Glomerular visceral epithelial cell (primary cell): ENCODE results near the gene UQCRFS1.
"Not testable (repeated sequence)": the region's sequence is repeated elsewhere in the genome, so short reads cannot be mapped to it uniquely, and the experiment has no call there.

Experiments used
- DNase-seq: peaks from one replicate; pipeline ENCODE4 v3.0.0-alpha.2; 2016; ENCODE audit errors: extremely low spot score

The UQCRFS1 gene

DNA sequence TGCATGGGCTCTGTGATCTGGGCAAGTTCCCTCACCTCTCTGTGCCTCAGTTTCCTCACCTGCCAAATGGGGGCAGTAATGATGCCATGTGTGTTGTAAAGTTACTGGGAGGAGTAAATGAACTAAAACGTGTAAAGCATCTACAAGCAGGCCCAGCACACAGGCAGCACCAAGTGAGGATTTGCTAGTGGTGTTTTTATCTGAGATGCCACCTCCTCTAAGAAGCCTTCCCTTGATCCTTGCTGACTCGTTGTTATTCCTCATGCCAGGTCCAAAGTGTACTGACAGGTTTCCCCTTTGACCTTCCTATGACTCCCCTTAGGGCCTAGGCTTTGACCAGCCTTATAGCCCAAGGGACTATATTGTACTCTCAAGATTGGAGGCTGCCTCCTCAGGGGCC is 1.5 kb upstream of the UQCRFS1 start:
- DNase-seq = no peak

DNA sequence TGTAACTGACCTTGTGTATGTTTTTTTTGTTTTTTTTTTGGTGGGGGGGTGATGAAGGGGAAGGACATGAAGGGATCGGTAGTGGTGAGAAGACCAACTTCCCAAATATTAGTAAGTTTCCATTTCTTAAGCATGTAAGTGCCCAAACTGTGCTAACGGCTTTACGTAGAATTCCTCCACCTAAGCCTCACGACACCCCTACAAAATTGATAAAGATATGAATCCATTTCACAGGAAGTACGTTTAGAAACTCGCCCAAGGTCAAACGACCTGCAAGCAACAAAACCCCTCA is 649 bp downstream of the UQCRFS1 start:
- no peak for DNase-seq

DNA sequence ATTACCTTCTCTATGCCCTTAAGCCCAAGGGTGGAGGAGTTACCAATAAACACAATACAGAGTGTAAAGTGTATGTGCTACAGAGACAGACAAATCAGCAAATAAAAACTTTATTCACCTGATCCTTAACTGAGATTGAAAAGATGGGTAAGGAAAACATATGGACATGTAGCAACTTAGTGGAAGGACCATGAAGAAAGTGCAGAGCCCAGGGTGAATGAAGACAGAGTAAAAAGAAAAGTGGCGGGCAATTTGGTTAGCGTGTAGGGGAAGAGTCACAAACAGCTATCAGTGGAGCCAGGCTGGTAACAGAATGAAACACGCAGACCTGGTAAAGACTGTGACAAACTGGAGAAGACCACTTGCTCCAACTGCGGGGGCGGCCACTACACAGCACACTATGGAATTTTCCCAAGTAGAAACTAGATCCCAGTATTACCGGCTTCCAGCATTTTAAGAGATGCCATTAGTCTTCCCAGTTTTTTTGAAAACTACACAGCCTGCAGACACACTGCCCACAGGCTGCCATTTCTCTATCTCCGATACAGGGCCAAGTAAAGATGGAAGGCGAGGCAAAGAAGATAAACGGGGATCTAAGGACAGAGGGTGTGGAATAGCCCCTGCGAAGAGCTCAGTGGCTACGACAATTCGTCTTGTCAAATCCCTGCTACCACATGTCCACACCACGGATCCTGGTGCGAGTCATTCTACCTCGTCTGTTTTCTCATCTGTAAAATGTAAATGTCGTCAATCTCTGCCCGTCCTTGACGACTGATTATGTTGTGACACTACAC is 1.2 kb downstream of the UQCRFS1 start:
- DNase-seq = peak; percentile 13

DNA sequence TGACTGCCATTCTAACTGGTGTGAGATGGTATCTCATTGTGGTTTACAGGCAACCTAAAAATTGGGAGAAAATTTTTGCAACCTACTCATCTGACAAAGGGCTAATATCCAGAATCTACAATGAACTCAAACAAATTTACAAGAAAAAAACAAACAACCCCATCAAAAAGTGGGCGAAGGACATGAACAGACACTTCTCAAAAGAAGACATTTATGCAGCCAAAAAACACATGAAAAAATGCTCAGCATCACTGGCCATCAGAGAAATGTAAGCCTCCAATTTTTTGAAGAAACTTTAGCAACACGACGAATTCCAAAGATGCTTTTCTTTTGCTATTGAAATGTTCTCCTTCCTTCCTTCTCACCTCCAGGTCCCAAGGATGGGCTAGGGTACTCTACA is 1.9 kb downstream of the UQCRFS1 start:
- not testable (repeated sequence) for DNase-seq

DNA sequence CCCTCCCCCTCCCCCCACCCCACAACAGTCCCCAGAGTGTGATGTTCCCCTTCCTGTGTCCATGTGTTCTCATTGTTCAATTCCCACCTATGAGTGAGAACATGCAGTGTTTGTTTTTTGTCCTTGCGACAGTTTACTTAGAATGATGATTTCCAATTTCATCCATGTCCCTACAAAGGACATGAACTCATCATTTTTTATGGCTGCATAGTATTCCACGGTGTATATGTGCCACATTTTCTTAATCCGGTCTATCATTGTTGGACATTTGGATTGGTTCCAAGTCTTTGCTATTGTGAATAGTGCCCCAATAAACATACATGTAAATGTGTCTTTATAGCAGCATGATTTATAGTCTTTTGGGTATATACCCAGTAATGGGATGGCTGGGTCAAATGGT is 2.4 kb downstream of the UQCRFS1 start:
- DNase-seq = not testable (repeated sequence)

DNA sequence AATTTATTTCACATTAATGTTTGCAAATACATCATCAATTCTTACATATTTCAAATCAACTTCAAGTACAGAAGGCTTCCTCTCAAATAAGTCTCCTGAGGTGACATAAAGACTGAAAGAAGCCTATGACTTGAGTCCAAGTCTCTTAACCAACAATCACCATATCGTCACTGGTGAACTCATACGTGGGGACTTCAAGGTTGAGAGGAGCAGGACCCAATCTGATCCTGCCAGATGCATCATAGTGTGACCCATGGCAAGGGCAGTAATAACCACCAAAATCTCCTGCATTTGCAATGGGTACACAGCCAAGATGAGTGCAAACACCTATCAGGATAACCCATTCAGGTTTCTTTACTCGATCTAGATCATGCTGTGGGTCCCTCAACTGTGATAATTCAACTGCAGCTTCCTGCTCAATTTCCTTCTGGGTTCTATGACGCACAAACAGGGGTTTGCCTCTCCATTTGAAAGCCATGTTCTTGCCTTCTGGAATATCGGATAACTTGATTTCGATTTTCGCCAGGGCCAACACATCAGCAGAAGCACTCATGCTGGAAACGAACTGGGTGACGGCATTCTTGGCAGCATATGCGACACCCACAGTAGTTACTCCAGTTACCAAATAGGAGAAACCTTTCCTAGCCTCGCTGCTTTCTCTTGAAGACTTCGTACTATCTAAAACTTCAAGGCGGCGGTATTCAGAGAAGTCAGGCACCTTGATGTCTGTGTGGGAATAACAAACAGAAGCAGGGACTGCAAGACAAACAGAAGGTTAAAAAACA is 5.4 kb downstream of the UQCRFS1 start:
- not testable (repeated sequence) for DNase-seq

DNA sequence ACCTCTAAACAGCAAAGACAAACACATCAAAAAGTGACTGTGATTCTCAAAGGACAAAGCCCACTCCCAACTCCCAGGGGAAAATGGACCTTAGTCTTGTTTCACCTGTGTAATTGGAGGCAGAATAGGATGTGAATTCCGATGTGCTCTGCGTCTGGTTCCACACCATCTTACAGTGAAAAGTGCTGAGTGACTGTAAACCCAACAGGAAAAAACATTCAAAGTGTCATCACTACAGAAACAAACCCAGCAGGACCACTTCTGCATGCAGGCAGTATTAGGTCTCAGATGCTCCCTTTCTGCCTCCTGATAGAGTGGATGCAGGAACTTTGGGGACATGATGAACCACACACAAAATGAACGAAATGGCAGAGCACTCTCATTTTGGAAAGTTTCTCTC is 6.5 kb downstream of the UQCRFS1 start:
- no peak for DNase-seq

DNA sequence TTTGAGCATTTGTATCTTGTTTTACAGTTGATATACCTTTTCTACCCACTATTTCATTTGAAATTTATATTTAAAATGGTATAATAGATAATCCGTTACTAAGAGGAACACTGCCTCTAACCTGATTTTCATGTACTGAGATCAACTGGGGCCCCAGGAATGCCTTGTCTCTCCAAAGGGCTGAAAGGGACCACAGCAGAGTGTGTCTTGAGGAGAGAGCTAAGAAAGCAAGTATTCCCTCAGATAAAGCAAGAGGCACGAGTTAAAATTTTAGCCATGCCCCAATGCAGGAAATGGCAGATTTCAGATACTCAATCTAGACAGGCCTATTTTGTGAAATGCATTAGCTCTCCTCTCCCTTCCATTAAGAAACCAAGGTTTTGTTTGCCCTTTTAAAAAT is 10.7 kb downstream of the UQCRFS1 start:
- no peak for DNase-seq

DNA sequence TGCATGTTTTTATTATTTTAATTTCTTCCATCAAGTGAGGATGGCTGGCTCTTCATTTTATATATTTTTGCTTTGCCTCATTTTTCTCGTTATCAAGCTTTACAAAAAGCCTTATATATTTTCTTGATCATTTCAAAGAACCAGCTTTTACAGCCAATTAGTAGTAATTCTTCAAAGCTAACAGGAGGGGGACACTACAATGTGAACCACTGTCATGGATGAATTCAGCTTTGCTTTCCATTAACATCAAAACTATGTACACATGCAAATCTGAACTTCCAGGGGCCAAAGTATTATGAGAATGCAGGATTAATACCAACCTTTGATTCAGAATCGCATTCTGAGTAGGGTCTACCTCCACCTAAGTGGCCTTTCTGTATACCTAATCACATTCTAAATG is 11.1 kb downstream of the UQCRFS1 start:
- DNase-seq = no peak

DNA sequence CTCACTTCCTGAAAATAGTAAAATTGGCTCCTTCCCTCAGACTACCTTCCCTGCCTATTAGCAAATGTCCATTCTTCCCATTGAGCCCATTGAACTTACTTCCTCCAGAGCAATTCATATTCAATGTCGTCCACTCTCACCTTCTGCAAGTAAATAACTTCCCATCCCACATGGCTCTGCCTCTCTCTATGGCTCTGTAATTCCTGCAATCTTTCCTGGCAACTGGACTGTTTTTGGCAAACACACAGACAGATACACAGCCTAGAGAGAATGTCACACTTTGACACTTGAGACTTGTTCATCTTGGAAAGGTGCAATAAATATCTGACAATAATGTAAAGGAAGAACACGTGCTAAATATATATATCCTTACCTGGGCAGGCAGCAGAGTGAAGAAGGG is 18.3 kb downstream of the UQCRFS1 start:
- DNase-seq = no peak

DNA sequence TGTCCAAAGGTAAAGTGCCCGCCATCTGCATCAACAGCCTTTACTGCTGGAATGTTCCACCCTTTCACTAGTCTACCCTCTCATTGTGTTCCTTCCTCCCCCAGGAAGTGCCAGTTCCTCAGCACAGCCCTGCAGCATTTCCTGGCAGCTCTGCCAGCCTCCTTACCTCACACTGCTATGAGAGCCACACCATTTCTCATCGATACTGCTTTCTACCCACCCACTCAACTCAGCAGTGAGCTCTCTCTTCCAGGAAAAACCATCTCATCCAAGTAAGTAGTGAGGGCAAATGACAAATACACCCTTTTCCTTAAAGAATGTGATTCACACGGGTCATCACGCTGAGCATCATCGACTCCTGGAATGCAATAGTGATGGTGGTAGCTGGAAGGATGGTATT is 19.8 kb downstream of the UQCRFS1 start:
- DNase-seq = no peak

DNA sequence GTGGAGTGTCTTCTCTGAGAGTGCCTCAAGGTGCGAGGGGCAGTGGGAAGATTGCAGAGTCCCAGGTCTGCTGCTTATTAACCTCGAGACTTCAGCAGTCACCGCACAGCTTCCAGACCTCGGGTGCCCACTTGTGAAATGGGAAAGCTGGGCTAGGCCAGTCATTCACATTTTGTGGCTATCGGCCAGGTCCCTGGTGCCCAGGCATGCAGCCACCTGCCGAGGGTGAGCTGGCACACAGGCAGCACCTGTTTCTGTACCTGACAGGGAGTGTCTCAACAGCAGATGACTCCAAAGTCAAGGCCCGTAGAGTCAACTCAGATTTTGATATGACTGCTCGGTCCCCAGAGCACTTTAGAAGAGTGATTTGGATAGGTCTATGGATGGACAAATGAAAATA is 21.9 kb downstream of the UQCRFS1 start:
- no peak for DNase-seq

DNA sequence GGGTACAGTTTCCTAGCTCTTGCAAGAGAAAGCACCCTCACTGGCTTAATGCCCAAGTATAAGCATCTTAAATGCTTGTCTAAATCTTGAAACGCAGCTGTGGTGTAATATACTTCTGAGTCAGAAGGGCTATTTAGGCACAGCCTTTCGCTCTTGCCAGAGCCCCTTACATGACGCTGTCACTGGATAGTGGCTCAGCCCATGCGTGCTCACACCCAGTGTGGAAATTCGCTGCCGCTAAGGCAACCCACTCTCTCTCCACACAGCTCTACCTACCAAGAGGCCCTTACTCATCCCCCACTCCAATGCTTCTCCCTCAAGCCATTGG is 24.0 kb downstream of the UQCRFS1 start:
- DNase-seq = no peak

DNA sequence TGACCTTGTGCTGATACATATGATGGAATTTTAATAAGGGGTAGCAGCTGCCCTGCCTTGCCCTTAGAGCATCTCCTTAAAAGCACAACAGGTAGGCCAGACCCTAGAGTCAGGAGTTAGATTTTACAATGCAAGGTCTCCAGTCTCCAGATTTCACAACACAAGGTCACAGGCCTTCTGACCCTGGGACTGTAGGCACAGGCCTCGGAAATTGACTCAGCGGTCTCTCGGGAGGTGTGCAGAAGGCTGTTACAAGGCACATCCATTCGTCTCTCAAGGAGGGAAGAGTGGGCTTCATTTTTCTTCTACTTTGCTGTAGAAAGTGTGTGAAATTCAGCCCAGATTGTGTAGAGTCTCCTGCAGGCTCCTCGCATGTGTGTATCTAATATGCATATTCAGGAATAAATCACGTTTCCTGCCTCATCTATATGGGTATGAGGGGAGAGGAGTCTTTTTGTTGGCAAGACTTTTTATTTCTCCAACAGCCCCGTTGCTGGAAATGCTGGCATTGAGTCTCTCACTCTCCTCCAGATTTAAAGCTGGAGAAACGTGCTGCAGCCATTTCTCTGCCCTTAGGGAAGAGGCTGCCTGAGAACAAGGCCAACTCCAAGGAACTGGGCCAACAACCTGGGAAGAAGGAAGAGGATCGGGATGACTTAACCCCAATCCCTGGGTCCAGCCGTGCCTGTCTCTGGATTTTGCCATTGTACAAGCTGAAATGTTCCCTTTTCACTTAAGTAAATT is 24.5 kb downstream of the UQCRFS1 start:
- no peak for DNase-seq

DNA sequence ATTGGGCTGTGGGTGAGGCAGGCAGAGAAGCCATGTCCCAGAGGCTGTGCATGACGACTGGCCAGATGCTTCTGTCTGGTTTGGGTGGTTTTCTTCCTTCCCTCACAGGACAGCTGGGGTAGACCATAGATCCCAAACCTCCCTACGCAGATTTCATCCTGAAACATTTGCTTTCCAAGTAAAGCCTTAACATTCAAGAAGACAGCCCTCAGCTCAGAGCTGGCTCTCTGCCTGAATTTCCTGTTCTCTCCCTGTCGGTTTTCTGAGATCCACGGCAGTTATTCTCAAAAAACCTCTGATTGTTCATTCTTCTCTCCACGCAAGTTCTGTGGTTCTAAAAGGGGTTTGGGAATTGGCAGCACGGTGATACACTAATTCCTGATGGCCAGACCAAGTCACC is 25.3 kb downstream of the UQCRFS1 start:
- no peak for DNase-seq

DNA sequence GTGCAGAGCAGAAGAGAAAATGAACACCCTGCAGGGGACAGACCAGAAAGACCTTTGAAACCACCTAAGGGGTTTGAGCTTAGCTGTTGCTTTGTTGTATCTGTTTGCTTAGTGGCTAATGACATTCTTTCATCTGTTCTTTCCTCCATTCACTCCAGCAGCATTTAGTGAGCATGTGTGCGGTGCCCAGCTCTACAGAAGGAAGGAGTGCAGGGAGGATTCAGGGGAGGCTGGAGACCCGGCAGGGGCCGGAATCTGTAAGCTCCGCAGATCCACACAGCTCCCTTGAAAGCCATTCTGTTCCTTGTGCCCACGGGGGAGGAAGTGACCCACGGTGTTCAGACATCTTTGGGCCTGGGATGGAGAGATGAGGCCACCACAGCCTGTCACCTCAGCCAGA is 27.5 kb downstream of the UQCRFS1 start:
- no peak for DNase-seq

DNA sequence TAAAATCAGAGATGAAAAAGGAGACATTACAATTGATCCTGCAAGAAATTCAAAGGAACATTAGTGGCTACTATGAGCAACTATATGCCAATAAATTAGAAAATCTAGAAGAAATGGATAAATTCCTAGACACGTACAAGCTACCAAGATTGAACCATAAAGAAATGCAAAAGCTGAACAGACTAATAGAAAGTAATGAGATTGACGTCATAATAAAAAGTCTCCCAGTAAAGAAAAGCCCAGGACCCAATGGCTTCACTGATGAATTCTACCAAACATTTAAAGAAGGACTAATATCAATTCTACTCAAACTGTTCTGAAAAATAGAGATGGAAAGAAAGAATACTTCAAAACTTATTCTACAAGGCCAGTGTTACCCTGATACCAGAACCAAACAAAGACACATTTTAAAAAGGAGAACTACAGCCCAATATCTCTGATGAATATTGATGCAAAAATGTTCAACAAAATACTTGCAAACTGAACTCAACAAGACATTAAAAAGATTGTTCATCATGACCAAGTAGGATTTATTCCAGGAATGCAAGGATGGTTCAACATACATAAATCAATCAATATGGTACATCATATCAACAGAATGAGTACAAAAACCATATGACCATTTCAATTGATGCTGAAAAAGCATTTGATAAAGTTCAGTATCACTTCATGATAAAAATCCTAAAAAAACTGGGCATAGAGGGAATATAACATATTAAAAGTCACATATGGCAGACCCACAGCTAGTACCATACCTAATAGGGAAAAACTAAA is 35.8 kb downstream of the UQCRFS1 start:
- DNase-seq = no peak

DNA sequence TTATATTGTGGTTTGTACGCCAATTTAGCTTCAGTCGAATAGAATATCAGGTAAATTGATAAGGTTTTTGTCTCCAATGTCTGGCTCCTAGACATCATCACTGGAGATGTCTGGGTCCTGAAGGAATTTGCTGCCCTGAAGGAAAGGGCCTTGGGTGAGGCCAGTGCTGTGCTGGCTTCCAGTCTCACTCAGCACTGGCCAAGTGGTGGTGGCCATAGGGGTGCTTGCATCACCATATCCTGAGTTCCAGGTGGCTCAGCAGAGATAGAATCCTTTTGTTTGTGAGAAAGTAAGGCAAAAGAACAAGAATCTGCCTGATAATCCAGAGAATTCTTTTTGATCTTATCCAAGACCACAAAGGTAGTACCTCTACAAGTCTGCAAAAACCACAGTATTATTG is 39.1 kb downstream of the UQCRFS1 start:
- DNase-seq = no peak

DNA sequence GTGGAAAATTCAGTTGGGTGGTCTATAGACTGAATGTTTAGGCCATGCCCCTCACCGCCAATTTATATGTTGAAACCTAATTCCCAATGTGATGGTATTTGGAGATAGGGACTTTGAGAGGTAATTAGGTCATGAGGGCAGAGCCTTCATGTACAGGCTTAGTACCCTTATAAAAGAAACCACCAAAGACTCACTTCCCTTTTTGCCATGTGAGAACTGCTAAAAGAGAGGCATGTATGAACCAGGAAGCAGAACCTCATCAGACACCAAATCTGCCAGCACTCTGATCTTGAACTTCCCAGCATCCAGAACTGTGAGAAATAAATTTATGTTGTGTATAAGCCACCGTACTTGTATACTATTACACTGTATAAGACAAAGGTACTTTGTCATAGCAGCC is 40.6 kb downstream of the UQCRFS1 start:
- no peak for DNase-seq

DNA sequence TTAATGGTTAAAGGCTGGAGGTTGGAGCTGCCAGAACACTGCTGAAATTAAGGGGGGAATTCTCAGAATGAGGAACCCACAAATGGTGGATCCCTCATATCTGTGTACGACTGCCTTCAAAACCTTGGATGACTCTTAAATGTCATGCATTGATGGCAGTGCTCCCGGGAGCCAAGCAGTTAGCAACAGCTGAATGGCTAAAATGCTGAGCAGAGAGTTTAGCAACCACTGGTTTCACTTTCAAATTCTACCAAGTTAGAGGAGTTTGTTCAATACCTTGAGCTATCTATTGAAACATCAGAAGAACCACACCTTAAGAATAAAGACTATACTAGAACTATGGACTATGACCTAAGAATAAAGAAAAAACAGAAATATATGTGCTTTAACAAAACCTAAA is 41.4 kb downstream of the UQCRFS1 start:
- no peak for DNase-seq

DNA sequence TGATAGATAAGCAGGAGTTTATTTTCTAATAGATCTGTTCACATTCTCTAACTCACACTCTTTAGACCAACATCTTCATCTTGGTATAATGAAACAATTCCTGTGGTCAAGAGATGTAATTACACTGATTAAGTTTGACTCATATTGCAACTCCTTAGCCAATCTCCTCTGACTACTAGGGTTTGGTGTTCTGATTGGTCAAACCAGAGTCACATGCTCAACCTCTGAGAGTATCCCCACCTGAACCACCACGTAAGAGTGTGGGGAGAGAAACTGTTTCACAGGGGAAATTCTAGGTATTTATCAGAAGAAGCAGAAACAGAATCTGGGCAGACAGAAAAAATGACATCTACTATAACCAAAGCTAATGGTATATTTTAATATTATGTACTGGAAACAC is 42.4 kb downstream of the UQCRFS1 start:
- no peak for DNase-seq

DNA sequence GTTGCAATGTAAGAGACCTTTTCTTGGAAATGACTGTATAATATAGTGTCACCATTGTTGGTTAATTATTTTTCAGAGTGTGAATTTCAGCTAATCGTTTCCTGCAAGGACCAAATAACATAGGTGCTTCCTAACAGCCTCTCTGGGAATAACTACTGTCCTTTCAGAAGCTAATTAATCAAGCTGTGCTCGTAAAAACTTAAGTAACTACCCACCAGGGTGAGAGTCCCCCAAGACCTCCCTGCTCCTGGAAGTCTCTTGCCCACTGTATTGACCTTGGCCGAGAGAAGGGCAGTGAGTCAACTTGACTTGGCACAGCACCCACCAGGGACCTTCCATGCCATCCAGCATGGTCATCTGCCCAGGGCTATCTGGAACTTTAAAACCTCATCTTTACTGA is 50.3 kb downstream of the UQCRFS1 start:
- no peak for DNase-seq
